ENCODE data around the gene SPART. TPM values are rescaled to one million over a fixed set of nuclear protein-coding genes. Genes with fewer than 3 reads are reported as not detected.

The SPART gene
- total and polyA plus RNA-seq, 2 of the 8 experiments (the other 6 are each of a cell fraction or from before 2014, with no cell fraction given): 27.2 to 74.1 TPM

GRCh38 chr13:36370108-36370429, 23.9 kb upstream of the SPART start:
- no peak overlapping the region for H2BK120ac ChIP-seq (replicated peaks; ENCODE audit: low read depth, low read length)
- TF ChIP-seq SIX5 (IDR thresholded peaks at IDR 0.05; ENCODE audit: low read depth, low read length): no peak
- no peak for TF ChIP-seq SRF (IDR thresholded peaks at IDR 0.05; ENCODE audit: low read depth, low read length)
- no peak for TF ChIP-seq SUZ12 (IDR thresholded peaks at IDR 0.05; ENCODE audit: low read length)
- no peak for TF ChIP-seq HDAC2 (IDR thresholded peaks at IDR 0.05; ENCODE audit: borderline replicate concordance in 1 of 2, low read depth in 2 of 2, low read length in 2 of 2)
- no peak for TF ChIP-seq CEBPB (IDR thresholded peaks at IDR 0.05; ENCODE audit: low read depth, low read length)
- no peak for TF ChIP-seq CREB1 (IDR thresholded peaks at IDR 0.05)
- TF ChIP-seq RFX5 (IDR thresholded peaks at IDR 0.05; ENCODE audit: borderline replicate concordance, low read depth, low read length): no peak
- TF ChIP-seq CBX8 (IDR thresholded peaks at IDR 0.05; ENCODE audit: borderline replicate concordance, low read depth, low read length): no peak
- TF ChIP-seq, protein P1, sequence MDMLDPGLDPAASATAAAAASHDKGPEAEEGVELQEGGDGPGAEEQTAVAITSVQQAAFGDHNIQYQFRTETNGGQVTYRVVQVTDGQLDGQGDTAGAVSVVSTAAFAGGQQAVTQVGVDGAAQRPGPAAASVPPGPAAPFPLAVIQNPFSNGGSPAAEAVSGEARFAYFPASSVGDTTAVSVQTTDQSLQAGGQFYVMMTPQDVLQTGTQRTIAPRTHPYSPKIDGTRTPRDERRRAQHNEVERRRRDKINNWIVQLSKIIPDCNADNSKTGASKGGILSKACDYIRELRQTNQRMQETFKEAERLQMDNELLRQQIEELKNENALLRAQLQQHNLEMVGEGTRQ (IDR thresholded peaks at IDR 0.05; ENCODE audit: low read length): no peak
- no peak for TF ChIP-seq KDM1A (IDR thresholded peaks at IDR 0.05; ENCODE audit: borderline replicate concordance, low read length)
- no peak for TF ChIP-seq TEAD4 (IDR thresholded peaks at IDR 0.05; ENCODE audit: low read depth, low read length)
- no peak for TF ChIP-seq TCF12 (IDR thresholded peaks at IDR 0.05; ENCODE audit: low read depth, low read length)
- no peak for TF ChIP-seq RXRA (IDR thresholded peaks at IDR 0.05; ENCODE audit: insufficient read depth, low read depth, low read length)
- TF ChIP-seq CHD2 (IDR thresholded peaks at IDR 0.05; ENCODE audit: low read length): no peak
- no peak for TF ChIP-seq JUND (IDR thresholded peaks at IDR 0.05; ENCODE audit: low read length)

More at GRCh38 chr13:36370108-36370429, 23.9 kb upstream of the SPART start:
- Histone ChIP-seq H2BK12ac (ENCODE audit: low read depth, low read length) (no peak overlapping the region), H3K79me2 (ENCODE audit: control insufficient read depth in 1 of 2, insufficient read depth in 2 of 2, low read length in 2 of 2) (no peaks in the 10 kb centered on the region), H3K9me3 (ENCODE audit: insufficient read depth in 2 of 2, low read depth in 1 of 2, low read length in 1 of 2) (no peaks in the 10 kb centered on the region), H4K5ac (ENCODE audit: insufficient read length, low read depth, low read length) (no peak overlapping the region), H3K27ac (ENCODE audit: low read depth, low read length) (no peak overlapping the region), H2AK5ac (ENCODE audit: low read depth, low read length) (no peak overlapping the region), H3K4ac (replicated peaks; ENCODE audit: insufficient read length, low read depth, low read length) (no peak overlapping the region), H4K8ac (ENCODE audit: extremely low read depth, insufficient read depth, low read length) (no peak overlapping the region), H3K4me2 (ENCODE audit: insufficient read depth in 1 of 2, low read depth in 2 of 2, low read length in 2 of 2) (no peak overlapping the region), H4K20me1 (replicated peaks in 1 of 2; ENCODE audit: control insufficient read depth in 1 of 2, insufficient read depth in 2 of 2, low read length in 2 of 2) (no peaks in the 10 kb centered on the region), H3K79me1 (ENCODE audit: low read depth, low read length) (no peaks in the 10 kb centered on the region), H3K4me3 (ENCODE audit: extremely low read depth in 1 of 4, insufficient read depth in 2 of 4, low read depth in 3 of 4, low read length in 4 of 4) (no peak overlapping the region), H3K18ac (ENCODE audit: extremely low read depth, low read length) (no peak overlapping the region), H3K14ac (ENCODE audit: insufficient read length) (no peak overlapping the region), H3K4me1 (replicated peaks in 1 of 4; ENCODE audit: control insufficient read depth in 3 of 4, insufficient read depth in 4 of 4, low read length in 3 of 4) (no peaks in the 10 kb centered on the region), H2BK20ac (ENCODE audit: low read length) (no peak overlapping the region), H4K91ac (replicated peaks; ENCODE audit: insufficient read length, low read length) (no peak overlapping the region), H3K9ac (replicated peaks in 1 of 4; ENCODE audit: extremely low read depth in 1 of 4, low read depth in 3 of 4, low read length in 3 of 4) (no peak overlapping the region), H3K27me3 (replicated peaks in 1 of 4; ENCODE audit: control insufficient read depth in 3 of 4, extremely low read depth in 1 of 4, insufficient read depth in 3 of 4, low read length in 3 of 4) (no peaks in the 10 kb centered on the region), H2BK5ac (ENCODE audit: low read depth, low read length) (no peak overlapping the region), H3K36me3 (ENCODE audit: control insufficient read depth in 2 of 4, insufficient read depth in 4 of 4, low read length in 3 of 4) (peaks cover 0 to 3% (median 1%) of the 10 kb centered on the region in 4 experiments; a peak in 2 of 8 replicates), H3K56ac (replicated peaks; ENCODE audit: insufficient read length, low read depth, low read length) (no peak overlapping the region), H2AFZ (ENCODE audit: low read length) (no peak overlapping the region), H2BK15ac (ENCODE audit: low read length) (no peak overlapping the region), H3K23ac (ENCODE audit: insufficient read length) (no peak overlapping the region), H3K23me2 (ENCODE audit: low read depth, low read length) (no peaks in the 10 kb centered on the region; the same call in 1 of the 2 replicates)
- FAIRE-seq: no peak
- ChIA-PET POLR2A (ENCODE audit: partially characterized antibody) (interaction anchor here (1.1 to 1.6 kb wide), 2 partner anchors 21 to 71 kb away, joined by 3 read pairs; no protein-coding TSS in a partner anchor), CTCF (ENCODE audit: partially characterized antibody) (interaction anchor here (3.4 kb wide), 1 partner anchor 23 kb away, joined by 20 read pairs; the partner anchor contains the start of gene SPART)
- 97% methylated on average over 6 of the region's 6 CpGs; no CpG with 5 or more reads in 1 of the 2 experiments for WGBS, 2 experiments (ENCODE audit: extremely low coverage in 1 of 2, insufficient coverage in 1 of 2, insufficient read length in 1 of 2, insufficient replicate concordance in 2 of 2, low coverage in 1 of 2, low lambda C conversion rate in 2 of 2, missing lambda C conversion rate in 1 of 2)
- DNase-seq (ENCODE audit: low read depth in 1 of 2, low spot score in 2 of 2): no peak

Measured in H1 (cell line).